IMR-90 (cell line): Measurements from ENCODE around the gene NANS. TPM values are rescaled to one million over a fixed set of nuclear protein-coding genes. Genes with fewer than 3 reads are reported as not detected.

Experiments used
- ATAC-seq: fragments of 200-7000 bp; cut with Tn5 transposase; 2 replicates; pipeline ENCODE4 v1.9.1; 2020; ENCODE audit warnings: low read depth, mild to moderate bottlenecking, moderate library complexity
- BruUV-seq: library from RNA; stranded (reverse); fragments of 400-500 nt; replicated peaks from 2 replicates; lab custom pipeline; 2021; lab: Mats Ljungman, UMichigan
- CTCF ChIA-PET: fragments of 300-600 bp; formaldehyde crosslinking; extraction: SDS; loops from one replicate; lab custom pipeline; 2021; ENCODE audit warnings: antibody characterized with exemption; lab: Yijun Ruan, JAX
- POLR2A ChIA-PET: fragments of 300-600 bp; sonication (Branson Sonifier 250); formaldehyde crosslinking; loops from one replicate; lab custom pipeline; 2022; ENCODE audit warnings: antibody characterized with exemption; ENCODE audit not compliant: unreplicated experiment; lab: Charles Lee
- DNase-seq: peaks from one replicate; pipeline ENCODE4 v3.0.0; 2013
- H2AFZ ChIP-seq: replicated peaks from 2 replicates; pipeline ENCODE3; 2013; ENCODE audit warnings: low read length, mild to moderate bottlenecking; ENCODE audit not compliant: poor library complexity
- H2AK5ac ChIP-seq: 2 replicates; pipeline ENCODE4 v1.6.1; 2013; ENCODE audit warnings: low read depth, low read length, inconsistent platforms
- H2AK9ac ChIP-seq: replicated peaks from 2 replicates; pipeline ENCODE3; 2013; ENCODE audit warnings: mild to moderate bottlenecking, low read depth, low read length, moderate library complexity; ENCODE audit not compliant: poor library complexity
- H2BK120ac ChIP-seq: 2 replicates; pipeline ENCODE4 v1.6.1; 2013; ENCODE audit warnings: low read depth, low read length, inconsistent platforms
- H2BK15ac ChIP-seq: 3 replicates; pipeline ENCODE4 v1.6.1; 2013; ENCODE audit warnings: low read depth, low read length, inconsistent platforms
- H2BK20ac ChIP-seq: 2 replicates; pipeline ENCODE4 v1.6.1; 2013; ENCODE audit warnings: low read depth, mild to moderate bottlenecking, inconsistent platforms, low read length, moderate library complexity
- H2BK5ac ChIP-seq: 2 replicates; pipeline ENCODE4 v1.6.1; 2013; ENCODE audit warnings: mild to moderate bottlenecking, low read depth, low read length, inconsistent platforms; ENCODE audit not compliant: poor library complexity, severe bottlenecking
- H3K14ac ChIP-seq: replicated peaks from 2 replicates; pipeline ENCODE4 v1.6.1; 2013; ENCODE audit warnings: low read depth, low read length, inconsistent platforms
- H3K18ac ChIP-seq: 2 replicates; pipeline ENCODE4 v1.6.1; 2013; ENCODE audit warnings: low read depth, low read length, control low read depth
- H3K23ac ChIP-seq: 2 replicates; pipeline ENCODE4 v1.6.1; 2013; ENCODE audit warnings: low read depth, low read length, inconsistent platforms
- H3K27ac ChIP-seq: 2 replicates; pipeline ENCODE4 v1.5.1; 2013; ENCODE audit warnings: mild to moderate bottlenecking, control low read depth, low read length; ENCODE audit not compliant: insufficient read depth
- H3K27me3 ChIP-seq: 2 replicates; pipeline ENCODE4 v1.6.1; 2013; ENCODE audit warnings: low read length; ENCODE audit not compliant: control insufficient read depth, insufficient read depth
- H3K36me3 ChIP-seq: 2 replicates; pipeline ENCODE4 v1.6.1; 2013; ENCODE audit warnings: low read length, mixed read lengths; ENCODE audit not compliant: control insufficient read depth, insufficient read depth
- H3K4ac ChIP-seq: 2 replicates; pipeline ENCODE4 v1.6.1; 2013; ENCODE audit warnings: low read depth, low read length, inconsistent platforms
- H3K4me1 ChIP-seq: 2 replicates; pipeline ENCODE4 v1.6.1; 2013; ENCODE audit warnings: low read length, mixed read lengths; ENCODE audit not compliant: control insufficient read depth, insufficient read depth
- H3K4me2 ChIP-seq: 2 replicates; pipeline ENCODE4 v1.6.1; 2013; ENCODE audit warnings: low read depth, mild to moderate bottlenecking, control low read depth, low read length, moderate library complexity
- H3K4me3 ChIP-seq: 2 replicates; pipeline ENCODE4 v1.5.1; 2013; ENCODE audit warnings: low read depth, mild to moderate bottlenecking, control low read depth, low read length, moderate library complexity; ENCODE audit not compliant: insufficient read depth
- H3K56ac ChIP-seq: 2 replicates; pipeline ENCODE4 v1.6.1; 2013; ENCODE audit warnings: low read length, inconsistent platforms; ENCODE audit not compliant: insufficient read depth; ENCODE audit errors: extremely low read depth
- H3K79me1 ChIP-seq, 2 experiments: 2 replicates each; pipeline ENCODE4 v1.6.1; 2013; ENCODE audit warnings: low read length in 2 of 2, inconsistent platforms in 1 of 2, low read depth in 1 of 2
- H3K9ac ChIP-seq: 2 replicates; pipeline ENCODE4 v1.6.1; 2013; ENCODE audit warnings: low read depth, low read length, control low read depth
- H3K9me1 ChIP-seq: 2 replicates; pipeline ENCODE4 v1.6.1; 2013; ENCODE audit warnings: low read length, inconsistent platforms; ENCODE audit not compliant: insufficient read depth
- H3K9me3 ChIP-seq: 2 replicates; pipeline ENCODE4 v1.6.1; 2013; ENCODE audit warnings: low read length; ENCODE audit not compliant: control insufficient read depth, insufficient read depth
- H4K20me1 ChIP-seq: 2 replicates; pipeline ENCODE4 v1.6.1; 2013; ENCODE audit warnings: low read length, inconsistent platforms; ENCODE audit not compliant: insufficient read depth
- H4K5ac ChIP-seq: 2 replicates; pipeline ENCODE4 v1.6.1; 2013; ENCODE audit warnings: mild to moderate bottlenecking, low read depth, low read length, control low read depth
- H4K8ac ChIP-seq, 2 experiments: 2 replicates each; pipeline ENCODE4 v1.6.1; 2013; ENCODE audit warnings: low read depth in 2 of 2, low read length in 2 of 2, control low read depth in 1 of 2, inconsistent platforms in 1 of 2
- H4K91ac ChIP-seq: 2 replicates; pipeline ENCODE4 v1.6.1; 2013; ENCODE audit warnings: low read depth, low read length, inconsistent platforms; ENCODE audit not compliant: insufficient read depth
- CTCF ChIP-seq: conservative IDR thresholded peaks from 2 replicates; pipeline ENCODE4 v1.5.1; 2012; ENCODE audit warnings: mild to moderate bottlenecking, low read depth, low read length, improper control_type of control experiment
- FOS ChIP-seq: fragments of 150-350 bp; IDR thresholded peaks from 2 replicates; pipeline ENCODE4 v1.6.1; 2016; ENCODE audit warnings: low read depth, low read length
- MAFK ChIP-seq: IDR thresholded peaks from 2 replicates; pipeline ENCODE4 v1.6.1; 2012; ENCODE audit warnings: low read depth, low read length, improper control_type of control experiment
- MAZ ChIP-seq: IDR thresholded peaks from 2 replicates; pipeline ENCODE4 v1.6.1; 2012; ENCODE audit warnings: low read depth, mild to moderate bottlenecking, low read length, improper control_type of control experiment, moderate library complexity, borderline replicate concordance
- MXI1 ChIP-seq: IDR thresholded peaks from 2 replicates; pipeline ENCODE4 v1.6.1; 2012; ENCODE audit warnings: low read depth, mild to moderate bottlenecking, low read length, moderate library complexity, borderline replicate concordance
- RCOR1 ChIP-seq: IDR thresholded peaks from 2 replicates; pipeline ENCODE4 v1.6.1; 2012; ENCODE audit warnings: mild to moderate bottlenecking, low read length, improper control_type of control experiment; ENCODE audit not compliant: insufficient replicate concordance
- SMC3 ChIP-seq: fragments of 150-350 bp; IDR thresholded peaks from 2 replicates; pipeline ENCODE4 v1.6.1; 2016; ENCODE audit warnings: low read depth, mild to moderate bottlenecking, antibody characterized with exemption, low read length, moderate library complexity
- WGBS, 2 experiments: methylation state at CpG; one replicate each; pipeline versions ENCODE4 v1.1.5 to v1.1.7; 2013; ENCODE audit warnings: missing lambda C conversion rate in 2 of 2; ENCODE audit not compliant: insufficient read length in 1 of 2; ENCODE audit errors: extremely low coverage in 2 of 2; 5-methylcytosine and 5-hydroxymethylcytosine counted together
- dilution Hi-C: fragments of 300-500 bp; cut with HindIII; formaldehyde crosslinking; loops from one replicate; pipeline ENCODE4 v1.14.3; 2018; ENCODE audit warnings: low sequenced_read_pairs; ENCODE audit not compliant: unreplicated experiment
- in situ Hi-C: fragments of 300-500 bp; cut with MboI; formaldehyde crosslinking; loops from 3 replicates; pipeline ENCODE4 v1.14.3; 2019; ENCODE audit warnings: low sequenced_read_pairs, inconsistent platforms, mixed read lengths
- intact Hi-C: fragments of 100-400 bp; cut with micrococcal nuclease; formaldehyde crosslinking; loops from 2 replicates; pipeline ENCODE4 v1.10.0; 2022
- polyA plus RNA-seq, 3 experiments: library from polyadenylated mRNA; depleted of rRNA; stranded (reverse); fragments of >200 nt; gene quantifications; 2 replicates each; pipeline ENCODE4 v1.2.3, GENCODE V29; 2012; ENCODE audit warnings: low replicate concordance in 1 of 3
- total RNA-seq: library from RNA; depleted of rRNA; stranded (reverse); fragments of >200 nt; gene quantifications from 2 replicates; pipeline ENCODE4 v1.2.3, GENCODE V29; 2012
- TF ChIP-seq, protein P1 (sequence below): fragments of 150-350 bp; IDR thresholded peaks from 2 replicates; pipeline ENCODE4 v1.6.1; 2016; ENCODE audit warnings: low read depth, mild to moderate bottlenecking, low read length, moderate library complexity, borderline replicate concordance

The NANS gene
- total and polyA plus RNA-seq, 2 of the 4 experiments (the other 2 are of a cell fraction): 210 to 306 TPM

GRCh38 chr9:98019098-98019497, 37.4 kb upstream of the NANS start:
- Histone ChIP-seq H3K9ac (no peak overlapping the region), H2AFZ (no peak overlapping the region), H2BK20ac (no peak overlapping the region), H4K20me1 (no peaks in the 10 kb centered on the region), H3K18ac (no peak overlapping the region), H3K27ac (no peak overlapping the region), H3K4me2 (no peak overlapping the region), H4K5ac (no peak overlapping the region), H2AK5ac (no peak overlapping the region), H3K9me1 (peaks cover 14% of the 10 kb centered on the region), H3K79me1 (peaks cover 3 to 7% of the 10 kb centered on the region in 2 experiments; a peak in 3 of 4 replicates), H3K56ac (no peak overlapping the region), H2BK5ac (no peak overlapping the region), H3K36me3 (peaks cover 40% of the 10 kb centered on the region), H3K4ac (no peak overlapping the region), H3K14ac (no peak overlapping the region), H3K9me3 (no peaks in the 10 kb centered on the region), H3K4me1 (no peaks in the 10 kb centered on the region; the same call in 1 of the 2 replicates), H4K91ac (no peak overlapping the region), H2BK120ac (no peak overlapping the region), H2AK9ac (no peak overlapping the region), H3K4me3 (no peak overlapping the region), H3K27me3 (no peaks in the 10 kb centered on the region), H4K8ac (no peak overlapping the region), H3K23ac (no peak overlapping the region), H2BK15ac (no peak overlapping the region)
- DNase-seq (no peak), ATAC-seq (no peak)
- no CpG with 5 or more reads among the region's 4 CpGs for WGBS, 2 experiments
- TF ChIP-seq CTCF (no peak), MAFK (no peak), MXI1 (no peak), FOS (no peak), SMC3 (no peak), MAZ (no peak), RCOR1 (no peak)
- TF ChIP-seq, protein P1, sequence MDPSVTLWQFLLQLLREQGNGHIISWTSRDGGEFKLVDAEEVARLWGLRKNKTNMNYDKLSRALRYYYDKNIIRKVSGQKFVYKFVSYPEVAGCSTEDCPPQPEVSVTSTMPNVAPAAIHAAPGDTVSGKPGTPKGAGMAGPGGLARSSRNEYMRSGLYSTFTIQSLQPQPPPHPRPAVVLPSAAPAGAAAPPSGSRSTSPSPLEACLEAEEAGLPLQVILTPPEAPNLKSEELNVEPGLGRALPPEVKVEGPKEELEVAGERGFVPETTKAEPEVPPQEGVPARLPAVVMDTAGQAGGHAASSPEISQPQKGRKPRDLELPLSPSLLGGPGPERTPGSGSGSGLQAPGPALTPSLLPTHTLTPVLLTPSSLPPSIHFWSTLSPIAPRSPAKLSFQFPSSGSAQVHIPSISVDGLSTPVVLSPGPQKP: no peak
- no TSS peak for BruUV-seq
- intact Hi-C loops (no loop called here), dilution Hi-C loops (no loop called here), in situ Hi-C loops (no loop called here)
- CTCF ChIA-PET: no interaction called here
- POLR2A ChIA-PET: no interaction called here
